PC-3 (cell line): ENCODE data around the gene RALGAPA1.

Experiments
- CTCF ChIP-seq: fragments of 300-600 bp; sonication (generic); conservative IDR thresholded peaks from 2 replicates; pipeline ENCODE4 v1.5.1; 2017; ENCODE audit warnings: antibody characterized with exemption, low read depth, mild to moderate bottlenecking, low read length
- EZH2 ChIP-seq: fragments of 300-600 bp; sonication (generic); IDR thresholded peaks from one replicate; pipeline ENCODE4 v1.6.1; 2017; ENCODE audit warnings: antibody characterized with exemption, mild to moderate bottlenecking, low read length; ENCODE audit not compliant: unreplicated experiment

- TF ChIP-seq CTCF = no peak
- no peak for TF ChIP-seq EZH2
Observed at GRCh38 chr14:35594616-35595015, 214.5 kb downstream of the RALGAPA1 start.
